ENCODE measurements around the gene RSAD2.

The RSAD2 gene

GRCh38 chr2:6909431-6910385, 32.1 kb downstream of the RSAD2 start:
- Histone ChIP-seq H3K4me3 (ENCODE audit: low read length) (no peak overlapping the region), H3K36me3 (ENCODE audit: control insufficient read depth, low read depth, low read length) (no peaks in the 10 kb centered on the region), H3K27ac (ENCODE audit: low read length) (no peak overlapping the region), H3K27me3 (ENCODE audit: control insufficient read depth, insufficient read depth, low read length) (no peaks in the 10 kb centered on the region), H3K9me3 (ENCODE audit: control insufficient read depth, low read depth, low read length) (no peaks in the 10 kb centered on the region), H3K9ac (ENCODE audit: low read length) (no peak overlapping the region), H3K4me1 (ENCODE audit: control insufficient read depth, low read depth, low read length) (peaks cover under 1% of the 10 kb centered on the region)

GRCh38 chr2:6911721-6912120, 34.1 kb downstream of the RSAD2 start:
- Histone ChIP-seq H3K36me3 (ENCODE audit: control insufficient read depth, low read depth, low read length) (no peaks in the 10 kb centered on the region), H3K27ac (ENCODE audit: low read length) (no peak overlapping the region), H3K4me1 (ENCODE audit: control insufficient read depth, low read depth, low read length) (peaks cover 16% of the 10 kb centered on the region), H3K9me3 (ENCODE audit: control insufficient read depth, low read depth, low read length) (no peaks in the 10 kb centered on the region), H3K9ac (ENCODE audit: low read length) (no peak overlapping the region), H3K27me3 (ENCODE audit: control insufficient read depth, insufficient read depth, low read length) (peaks cover 7% of the 10 kb centered on the region), H3K4me3 (ENCODE audit: low read length) (no peak overlapping the region)

GRCh38 chr2:6913415-6914157, 36.0 kb downstream of the RSAD2 start:
- Histone ChIP-seq H3K27ac (ENCODE audit: low read length) (no peak overlapping the region), H3K27me3 (ENCODE audit: control insufficient read depth, insufficient read depth, low read length) (peaks cover 9% of the 10 kb centered on the region), H3K9ac (ENCODE audit: low read length) (no peak overlapping the region), H3K4me1 (ENCODE audit: control insufficient read depth, low read depth, low read length) (peaks cover 16% of the 10 kb centered on the region), H3K36me3 (ENCODE audit: control insufficient read depth, low read depth, low read length) (no peaks in the 10 kb centered on the region), H3K9me3 (ENCODE audit: control insufficient read depth, low read depth, low read length) (no peaks in the 10 kb centered on the region), H3K4me3 (ENCODE audit: low read length) (no peak overlapping the region)

- Histone ChIP-seq H3K27me3 (ENCODE audit: control insufficient read depth, insufficient read depth, low read length) (peaks cover 13% of the 10 kb centered on the region), H3K4me1 (ENCODE audit: control insufficient read depth, low read depth, low read length) (peaks cover 16% of the 10 kb centered on the region), H3K9ac (ENCODE audit: low read length) (no peak overlapping the region), H3K36me3 (ENCODE audit: control insufficient read depth, low read depth, low read length) (no peaks in the 10 kb centered on the region), H3K9me3 (ENCODE audit: control insufficient read depth, low read depth, low read length) (no peaks in the 10 kb centered on the region), H3K27ac (ENCODE audit: low read length) (no peak overlapping the region), H3K4me3 (ENCODE audit: low read length) (no peak overlapping the region)
Measured at GRCh38 chr2:6914828-6915227, 37.3 kb downstream of the RSAD2 start.

GRCh38 chr2:6915399-6915798, 37.8 kb downstream of the RSAD2 start:
- no peaks in the 10 kb centered on the region for H3K36me3 ChIP-seq (ENCODE audit: control insufficient read depth, low read depth, low read length)
- H3K27me3 ChIP-seq (ENCODE audit: control insufficient read depth, insufficient read depth, low read length), result peaks cover 13% of the 10 kb centered on the region
- no peak overlapping the region for H3K4me3 ChIP-seq (ENCODE audit: low read length)
- H3K4me1 ChIP-seq (ENCODE audit: control insufficient read depth, low read depth, low read length), result peaks cover 16% of the 10 kb centered on the region
- no peaks in the 10 kb centered on the region for H3K9me3 ChIP-seq (ENCODE audit: control insufficient read depth, low read depth, low read length)
- no peak overlapping the region for H3K27ac ChIP-seq (ENCODE audit: low read length)
- no peak overlapping the region for H3K9ac ChIP-seq (ENCODE audit: low read length)

- no peaks in the 10 kb centered on the region for H3K9me3 ChIP-seq (ENCODE audit: control insufficient read depth, low read depth, low read length)
- no peaks in the 10 kb centered on the region for H3K36me3 ChIP-seq (ENCODE audit: control insufficient read depth, low read depth, low read length)
- H3K9ac ChIP-seq (ENCODE audit: low read length), result no peak overlapping the region
- H3K4me3 ChIP-seq (ENCODE audit: low read length), result no peak overlapping the region
- H3K27ac ChIP-seq (ENCODE audit: low read length), result no peak overlapping the region
- H3K27me3 ChIP-seq (ENCODE audit: control insufficient read depth, insufficient read depth, low read length), result peaks cover 13% of the 10 kb centered on the region
- peaks cover 16% of the 10 kb centered on the region for H3K4me1 ChIP-seq (ENCODE audit: control insufficient read depth, low read depth, low read length)
Measured at GRCh38 chr2:6916224-6916623, 38.6 kb downstream of the RSAD2 start.

GRCh38 chr2:6916736-6917070, 39.1 kb downstream of the RSAD2 start:
- H3K27me3 ChIP-seq (ENCODE audit: control insufficient read depth, insufficient read depth, low read length), result peaks cover 13% of the 10 kb centered on the region
- peak overlapping the region; percentile 27 for H3K9ac ChIP-seq (ENCODE audit: low read length)
- no peaks in the 10 kb centered on the region for H3K36me3 ChIP-seq (ENCODE audit: control insufficient read depth, low read depth, low read length)
- H3K4me1 ChIP-seq (ENCODE audit: control insufficient read depth, low read depth, low read length), result peaks cover 16% of the 10 kb centered on the region
- no peaks in the 10 kb centered on the region for H3K9me3 ChIP-seq (ENCODE audit: control insufficient read depth, low read depth, low read length)
- peak overlapping the region; percentile 45 for H3K4me3 ChIP-seq (ENCODE audit: low read length)
- no peak overlapping the region for H3K27ac ChIP-seq (ENCODE audit: low read length)

- H3K9ac ChIP-seq (ENCODE audit: low read length), result peak within 1 kb of the TSS; percentile 42
- peaks cover 13% of the 10 kb centered on the region for H3K27me3 ChIP-seq (ENCODE audit: control insufficient read depth, insufficient read depth, low read length)
- H3K27ac ChIP-seq (ENCODE audit: low read length), result no peak within 1 kb of the TSS
Measured at GRCh38 chr2:6917071-6917760, 39.6 kb downstream of the RSAD2 start, which contains the start of gene RNF144A. TSS of gene RNF144A (plus strand) at chr2:6917412. CDS start at chr2:6996927, 79,515 bp downstream.

GRCh38 chr2:6917761-6918421, 40.3 kb downstream of the RSAD2 start:
- Histone ChIP-seq H3K9ac (ENCODE audit: low read length) (peak overlapping the region; percentile 42), H3K27ac (ENCODE audit: low read length) (no peak overlapping the region)

More at GRCh38 chr2:6917071-6917760, 39.6 kb downstream of the RSAD2 start, which contains the start of gene RNF144A:
- H3K4me1 ChIP-seq (ENCODE audit: control insufficient read depth, low read depth, low read length), result peaks cover 16% of the 10 kb centered on the region
- H3K36me3 ChIP-seq (ENCODE audit: control insufficient read depth, low read depth, low read length), result no peaks in the 10 kb centered on the region
- no peaks in the 10 kb centered on the region for H3K9me3 ChIP-seq (ENCODE audit: control insufficient read depth, low read depth, low read length)
- peak within 1 kb of the TSS; percentile 66 for H3K4me3 ChIP-seq (ENCODE audit: low read length)

GRCh38 chr2:6919901-6920742, 42.5 kb downstream of the RSAD2 start:
- Histone ChIP-seq H3K27me3 (ENCODE audit: control insufficient read depth, insufficient read depth, low read length) (peaks cover 13% of the 10 kb centered on the region), H3K9ac (ENCODE audit: low read length) (no peak overlapping the region), H3K9me3 (ENCODE audit: control insufficient read depth, low read depth, low read length) (no peaks in the 10 kb centered on the region), H3K4me1 (ENCODE audit: control insufficient read depth, low read depth, low read length) (peaks cover 11% of the 10 kb centered on the region), H3K36me3 (ENCODE audit: control insufficient read depth, low read depth, low read length) (no peaks in the 10 kb centered on the region), H3K4me3 (ENCODE audit: low read length) (no peak overlapping the region), H3K27ac (ENCODE audit: low read length) (no peak overlapping the region)

More at GRCh38 chr2:6917761-6918421, 40.3 kb downstream of the RSAD2 start:
- peaks cover 13% of the 10 kb centered on the region for H3K27me3 ChIP-seq (ENCODE audit: control insufficient read depth, insufficient read depth, low read length)
- H3K4me3 ChIP-seq (ENCODE audit: low read length), result peak overlapping the region; percentile 66
- no peaks in the 10 kb centered on the region for H3K36me3 ChIP-seq (ENCODE audit: control insufficient read depth, low read depth, low read length)
- H3K9me3 ChIP-seq (ENCODE audit: control insufficient read depth, low read depth, low read length), result no peaks in the 10 kb centered on the region
- peaks cover 16% of the 10 kb centered on the region for H3K4me1 ChIP-seq (ENCODE audit: control insufficient read depth, low read depth, low read length)

All from iPS-18a (cell line).